GM18505 (cell line): ENCODE data around the gene ADAMTSL1.

ENCODE experiments used
- ATAC-seq: cut with Tn5 transposase; IDR thresholded peaks from one replicate; pipeline ENCODE4 v1.9.1; 2021; ENCODE audit not compliant: unreplicated experiment
- POLR2A ChIP-seq: IDR thresholded peaks from 4 replicates; pipeline ENCODE4 v1.6.1; 2011; ENCODE audit warnings: borderline replicate concordance; ENCODE audit not compliant: insufficient read depth, insufficient read length; ENCODE audit errors: extremely low read depth

Gene ADAMTSL1

GRCh38 chr9:18821788-18822187, 347.8 kb downstream of the ADAMTSL1 start:
- no peak for ATAC-seq
- no peak for TF ChIP-seq POLR2A

- TF ChIP-seq POLR2A = no peak
- ATAC-seq = no peak
Observed at GRCh38 chr9:18822850-18823249, 348.9 kb downstream of the ADAMTSL1 start.

GRCh38 chr9:18824095-18824666, 350.2 kb downstream of the ADAMTSL1 start:
- ATAC-seq = no peak

GRCh38 chr9:18825656-18826170, 351.8 kb downstream of the ADAMTSL1 start:
- no peak for ATAC-seq
- no peak for TF ChIP-seq POLR2A

More at GRCh38 chr9:18824095-18824666, 350.2 kb downstream of the ADAMTSL1 start:
- TF ChIP-seq POLR2A = no peak

GRCh38 chr9:18826248-18826647, 352.3 kb downstream of the ADAMTSL1 start:
- TF ChIP-seq POLR2A = no peak
- no peak for ATAC-seq

GRCh38 chr9:18829066-18829465, 355.1 kb downstream of the ADAMTSL1 start:
- no peak for TF ChIP-seq POLR2A
- ATAC-seq = no peak

GRCh38 chr9:18829873-18830272, 355.9 kb downstream of the ADAMTSL1 start:
- ATAC-seq = no peak
- TF ChIP-seq POLR2A = no peak

- ATAC-seq = no peak
Observed at GRCh38 chr9:18834740-18835361, 360.9 kb downstream of the ADAMTSL1 start.

GRCh38 chr9:18837402-18837801, 363.4 kb downstream of the ADAMTSL1 start:
- no peak for TF ChIP-seq POLR2A
- ATAC-seq = no peak

More at GRCh38 chr9:18834740-18835361, 360.9 kb downstream of the ADAMTSL1 start:
- TF ChIP-seq POLR2A = no peak

GRCh38 chr9:18847576-18848275, 373.8 kb downstream of the ADAMTSL1 start:
- no peak for TF ChIP-seq POLR2A
- no peak for ATAC-seq

- no peak for ATAC-seq
- no peak for TF ChIP-seq POLR2A
Observed at GRCh38 chr9:18848657-18849056, 374.7 kb downstream of the ADAMTSL1 start.

- TF ChIP-seq POLR2A = no peak
- ATAC-seq = no peak
Observed at GRCh38 chr9:18849270-18849669, 375.3 kb downstream of the ADAMTSL1 start.

- ATAC-seq = no peak
- no peak for TF ChIP-seq POLR2A
Observed at GRCh38 chr9:18849890-18850677, 376.1 kb downstream of the ADAMTSL1 start.
